RWPE2 (cell line): Measurements from ENCODE around the gene ADK.

Experiments used
- ATAC-seq: fragments of 200-7000 bp; cut with Tn5 transposase; 3 replicates; pipeline ENCODE4 v1.9.1; 2021; ENCODE audit warnings: low read depth
- DNase-seq: peaks from one replicate; pipeline ENCODE4 v3.0.0-alpha.2; 2020; ENCODE audit warnings: low spot score
- H3K27ac ChIP-seq: fragments of 450-650 bp; 2 replicates; pipeline ENCODE4 v1.5.1; 2017; ENCODE audit warnings: mild to moderate bottlenecking; ENCODE audit not compliant: poor library complexity, severe bottlenecking
- H3K27me3 ChIP-seq: fragments of 250-450 bp; sonication (Bioruptor Pico); 2 replicates; pipeline ENCODE4 v1.5.1; 2021; ENCODE audit warnings: mild to moderate bottlenecking, moderate library complexity; ENCODE audit not compliant: insufficient read depth, poor library complexity, severe bottlenecking
- H3K36me3 ChIP-seq: fragments of 250-450 bp; sonication (Bioruptor Pico); 2 replicates; pipeline ENCODE4 v1.5.1; 2020; ENCODE audit warnings: low read depth, mild to moderate bottlenecking, moderate library complexity
- H3K4me1 ChIP-seq: fragments of 250-450 bp; sonication (Bioruptor Pico); 2 replicates; pipeline ENCODE4 v1.5.1; 2021; ENCODE audit warnings: mild to moderate bottlenecking, moderate library complexity; ENCODE audit not compliant: insufficient read depth, poor library complexity, severe bottlenecking
- H3K4me3 ChIP-seq: fragments of 250-450 bp; sonication (Bioruptor Pico); 2 replicates; pipeline ENCODE4 v1.5.1; 2021; ENCODE audit warnings: mild to moderate bottlenecking, moderate library complexity; ENCODE audit not compliant: severe bottlenecking
- H3K9me3 ChIP-seq: fragments of 250-450 bp; sonication (Bioruptor Pico); 2 replicates; pipeline ENCODE4 v1.5.1; 2021; ENCODE audit warnings: mild to moderate bottlenecking, moderate library complexity; ENCODE audit not compliant: severe bottlenecking
- TF ChIP-seq, protein P1 (sequence below): fragments of 450-650 bp; IDR thresholded peaks from one replicate; pipeline ENCODE4 v1.5.1; 2017; ENCODE audit warnings: mild to moderate bottlenecking, moderate library complexity; ENCODE audit not compliant: poor library complexity, severe bottlenecking

ADK gene

DNA sequence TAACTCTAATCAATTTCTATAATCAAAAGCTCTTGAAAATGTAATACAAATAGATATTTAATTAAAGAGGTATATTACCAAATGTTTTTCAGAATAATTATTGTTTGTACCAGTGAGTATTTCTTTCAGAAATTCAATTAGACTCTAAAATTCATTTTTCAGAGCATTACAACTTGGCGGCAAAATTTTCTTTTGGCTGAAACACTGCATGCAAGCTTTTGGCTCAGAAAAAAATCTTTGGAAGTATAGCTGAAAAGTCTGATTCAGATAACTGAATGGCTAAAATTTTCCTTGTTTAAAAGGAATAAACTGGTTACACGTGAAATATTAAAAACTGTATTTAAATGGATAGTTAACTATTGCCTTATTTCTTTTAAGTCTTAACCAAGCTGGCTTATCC lies 472.8 kb downstream of the ADK start:
- Histone ChIP-seq H3K36me3 (peaks cover 10% of the 10 kb centered on the region; the same call in 1 of the 2 replicates), H3K27me3 (no peaks in the 10 kb centered on the region), H3K4me1 (no peaks in the 10 kb centered on the region), H3K4me3 (no peak overlapping the region), H3K27ac (no peak overlapping the region), H3K9me3 (no peaks in the 10 kb centered on the region)
- DNase-seq, result no peak
- TF ChIP-seq, protein P1, sequence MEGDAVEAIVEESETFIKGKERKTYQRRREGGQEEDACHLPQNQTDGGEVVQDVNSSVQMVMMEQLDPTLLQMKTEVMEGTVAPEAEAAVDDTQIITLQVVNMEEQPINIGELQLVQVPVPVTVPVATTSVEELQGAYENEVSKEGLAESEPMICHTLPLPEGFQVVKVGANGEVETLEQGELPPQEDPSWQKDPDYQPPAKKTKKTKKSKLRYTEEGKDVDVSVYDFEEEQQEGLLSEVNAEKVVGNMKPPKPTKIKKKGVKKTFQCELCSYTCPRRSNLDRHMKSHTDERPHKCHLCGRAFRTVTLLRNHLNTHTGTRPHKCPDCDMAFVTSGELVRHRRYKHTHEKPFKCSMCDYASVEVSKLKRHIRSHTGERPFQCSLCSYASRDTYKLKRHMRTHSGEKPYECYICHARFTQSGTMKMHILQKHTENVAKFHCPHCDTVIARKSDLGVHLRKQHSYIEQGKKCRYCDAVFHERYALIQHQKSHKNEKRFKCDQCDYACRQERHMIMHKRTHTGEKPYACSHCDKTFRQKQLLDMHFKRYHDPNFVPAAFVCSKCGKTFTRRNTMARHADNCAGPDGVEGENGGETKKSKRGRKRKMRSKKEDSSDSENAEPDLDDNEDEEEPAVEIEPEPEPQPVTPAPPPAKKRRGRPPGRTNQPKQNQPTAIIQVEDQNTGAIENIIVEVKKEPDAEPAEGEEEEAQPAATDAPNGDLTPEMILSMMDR, result no peak
- ATAC-seq, result no peak

DNA sequence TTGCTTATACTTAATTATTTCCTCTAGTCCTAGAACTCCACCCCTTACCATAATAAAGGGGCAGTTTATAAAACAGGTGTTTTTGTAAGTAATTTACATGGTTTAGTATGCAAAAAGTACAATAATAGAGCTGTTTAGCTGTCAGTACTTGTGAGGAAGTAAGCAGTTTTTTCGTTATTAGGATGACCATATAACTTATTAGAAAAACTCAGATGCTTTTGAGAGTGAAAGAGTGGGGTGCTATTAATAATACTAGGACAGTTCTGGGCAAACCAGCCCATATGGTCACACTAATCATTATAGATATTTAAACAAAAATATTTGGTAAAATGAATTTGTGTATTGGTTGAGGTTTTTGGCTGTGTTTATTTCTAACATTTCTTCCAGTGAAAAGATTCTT lies 473.5 kb downstream of the ADK start:
- TF ChIP-seq, protein P1, result no peak
- ATAC-seq (no peak), DNase-seq (no peak)
- no peaks in the 10 kb centered on the region for H3K4me1 ChIP-seq
- no peak overlapping the region for H3K4me3 ChIP-seq
- H3K27me3 ChIP-seq, result no peaks in the 10 kb centered on the region
- H3K36me3 ChIP-seq, result peaks cover 10% of the 10 kb centered on the region; the same call in 1 of the 2 replicates
- H3K27ac ChIP-seq, result no peak overlapping the region
- no peaks in the 10 kb centered on the region for H3K9me3 ChIP-seq

DNA sequence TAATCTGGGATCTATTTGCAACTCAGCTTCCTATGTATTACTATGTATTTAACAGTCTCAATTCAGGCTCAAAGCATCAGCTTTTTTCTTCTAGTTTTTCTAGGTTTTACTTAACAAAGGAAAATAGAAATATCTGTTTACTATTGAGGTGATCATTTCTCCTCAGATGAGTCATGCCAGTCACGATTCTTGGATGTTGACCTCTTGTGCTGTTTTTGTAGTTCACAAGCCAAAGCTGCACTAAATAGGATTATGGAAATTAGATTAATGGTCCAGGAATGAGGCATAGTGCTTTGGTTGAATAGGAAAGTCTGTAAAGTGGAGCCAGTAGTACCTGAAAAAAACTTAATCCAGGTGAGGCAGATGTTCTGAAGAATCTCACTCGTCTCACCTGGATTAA lies 477.1 kb downstream of the ADK start:
- TF ChIP-seq, protein P1, result no peak
- Histone ChIP-seq H3K27ac (no peak overlapping the region), H3K4me3 (no peak overlapping the region), H3K9me3 (no peaks in the 10 kb centered on the region), H3K36me3 (peaks cover 20% of the 10 kb centered on the region), H3K4me1 (no peaks in the 10 kb centered on the region), H3K27me3 (no peaks in the 10 kb centered on the region)
- DNase-seq (no peak), ATAC-seq (no peak)

DNA sequence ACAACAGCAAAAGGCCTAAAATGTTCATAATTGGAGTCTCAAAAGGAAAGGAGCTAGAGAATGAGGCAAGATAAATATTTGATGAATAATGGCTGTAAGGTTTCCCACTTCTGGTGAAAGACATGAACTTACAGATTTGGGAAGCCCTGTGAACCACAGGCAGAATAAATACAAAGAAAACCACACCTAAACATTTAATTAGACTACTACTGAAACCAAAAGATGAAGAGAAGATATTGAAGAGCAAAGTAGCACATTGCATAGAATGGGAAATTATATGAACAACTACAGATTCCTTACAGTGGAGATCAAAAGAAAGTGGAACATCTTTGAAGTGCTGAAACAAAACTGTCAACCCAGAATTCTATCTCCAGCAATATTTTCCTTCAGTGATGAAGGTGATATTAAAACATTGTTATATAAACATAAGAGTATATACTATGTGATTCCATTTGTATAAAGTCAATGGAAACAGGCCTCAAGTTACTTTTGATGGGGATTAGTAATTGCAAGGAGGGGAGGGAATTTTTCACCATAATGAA lies 484.0 kb downstream of the ADK start:
- no peak for DNase-seq
- TF ChIP-seq, protein P1, result no peak
- Histone ChIP-seq H3K4me3 (no peak overlapping the region), H3K4me1 (no peaks in the 10 kb centered on the region), H3K9me3 (peaks cover 2% of the 10 kb centered on the region), H3K36me3 (peaks cover 37% of the 10 kb centered on the region), H3K27ac (no peak overlapping the region), H3K27me3 (no peaks in the 10 kb centered on the region)
- no peak for ATAC-seq

DNA sequence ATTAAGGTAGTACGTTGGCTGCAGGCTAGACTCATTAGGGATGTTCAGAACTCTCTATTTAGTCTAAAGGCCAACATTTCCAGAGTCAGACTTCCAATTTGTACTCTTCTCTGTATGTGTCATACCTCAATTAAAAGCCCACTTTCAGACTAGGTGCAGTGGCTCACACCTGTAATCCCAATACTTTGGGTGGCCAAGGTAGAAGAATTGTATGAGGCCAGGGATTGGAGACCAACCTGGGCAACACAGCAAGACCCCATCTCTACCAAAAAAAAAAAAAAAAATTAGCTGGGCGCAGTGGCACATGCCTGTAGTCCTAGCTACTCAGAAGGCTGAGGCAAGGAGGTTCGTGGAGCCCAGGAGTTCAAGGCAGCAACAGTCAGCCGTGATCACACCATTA lies 484.6 kb downstream of the ADK start:
- H3K27ac ChIP-seq, result no peak overlapping the region
- ATAC-seq (no peak), DNase-seq (no peak)
- peaks cover 2% of the 10 kb centered on the region for H3K9me3 ChIP-seq
- no peak overlapping the region for H3K4me3 ChIP-seq
- no peaks in the 10 kb centered on the region for H3K4me1 ChIP-seq
- TF ChIP-seq, protein P1, result no peak
- peaks cover 34% of the 10 kb centered on the region for H3K36me3 ChIP-seq
- no peaks in the 10 kb centered on the region for H3K27me3 ChIP-seq
